Large intestine (tissue), 3 donors: ENCODE data around the gene APOH. TPM values are rescaled to one million over a fixed set of nuclear protein-coding genes. Genes with fewer than 3 reads are reported as not detected.
A peak's percentile ranks its signal among the peaks of the same experiment; 100 is the strongest.

Experiments
- DNase-seq, 2 donors: peaks; one replicate each; pipeline versions ENCODE4 v3.0.0 to v3.0.0-alpha.2; 2013
- H3K27ac ChIP-seq: one replicate; pipeline ENCODE4 v1.5.1; 2013; ENCODE audit warnings: low read length
- H3K27me3 ChIP-seq: 2 replicates; pipeline ENCODE4 v1.6.1; 2013; ENCODE audit warnings: low read length; ENCODE audit not compliant: control insufficient read depth, insufficient read depth
- H3K36me3 ChIP-seq: 2 replicates; pipeline ENCODE4 v1.6.1; 2013; ENCODE audit warnings: low read length; ENCODE audit not compliant: control insufficient read depth, insufficient read depth
- H3K4me1 ChIP-seq: one replicate; pipeline ENCODE4 v1.6.1; 2013; ENCODE audit warnings: low read length; ENCODE audit not compliant: control insufficient read depth, insufficient read depth
- H3K4me3 ChIP-seq: one replicate; pipeline ENCODE4 v1.5.1; 2013; ENCODE audit warnings: low read length
- H3K9me3 ChIP-seq: one replicate; pipeline ENCODE4 v1.6.1; 2013; ENCODE audit warnings: mild to moderate bottlenecking, low read depth, low read length, moderate library complexity; ENCODE audit not compliant: control insufficient read depth
- WGBS: methylation state at CpG from one replicate; pipeline ENCODE4 v1.1.5; 2013; ENCODE audit warnings: low lambda C conversion rate; ENCODE audit not compliant: insufficient coverage; 5-methylcytosine and 5-hydroxymethylcytosine counted together
- polyA plus RNA-seq: library from polyadenylated mRNA; unstranded; fragments of 120-200 nt; gene quantifications from one replicate; pipeline ENCODE4 v1.2.1, GENCODE V29; 2013

Gene APOH
- polyA plus RNA-seq, 1 donor, result 4.4 TPM

DNA sequence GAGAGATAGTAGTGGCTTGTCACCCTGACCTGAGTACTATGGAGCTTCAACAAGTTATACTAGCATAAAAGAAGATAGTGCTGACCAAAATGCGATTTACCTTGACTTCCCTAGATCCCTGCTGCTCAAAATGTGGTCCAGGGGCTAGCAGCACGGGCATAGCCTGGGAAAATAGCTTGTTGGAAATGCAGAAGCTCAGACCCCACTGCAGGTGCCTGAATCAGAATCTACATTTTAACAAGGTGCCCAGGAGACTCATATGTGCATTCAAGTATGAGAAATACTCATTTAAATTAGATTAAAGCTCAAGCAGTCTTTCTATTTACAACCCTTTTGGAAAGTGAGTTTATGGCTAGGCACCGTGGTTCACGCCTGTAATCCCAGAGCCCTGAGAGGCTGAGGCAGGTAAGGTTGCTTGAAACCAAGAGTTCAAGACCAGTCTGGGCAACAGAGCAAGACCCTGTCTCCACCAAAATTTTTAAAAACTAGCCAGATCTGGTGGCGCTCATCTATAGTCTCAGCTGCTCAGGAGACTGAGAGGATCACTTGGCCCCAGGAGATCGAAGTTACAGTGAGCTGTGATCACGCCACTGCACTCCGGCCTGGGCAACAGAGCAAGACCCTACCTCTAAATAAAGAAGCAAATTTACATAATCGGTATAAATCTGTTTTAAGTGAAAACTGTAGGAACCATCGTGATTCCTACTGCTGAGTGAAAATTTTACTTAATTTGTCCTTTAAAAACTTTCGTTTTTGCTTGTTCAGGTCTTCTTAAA is 7.3 kb downstream of the APOH start:
- no peaks in the 10 kb centered on the region for H3K27me3 ChIP-seq
- no peak for DNase-seq
- no peak overlapping the region for H3K27ac ChIP-seq
- WGBS, result 84% methylated on average over 6 of the region's 11 CpGs
- H3K4me1 ChIP-seq, result no peaks in the 10 kb centered on the region
- no peak overlapping the region for H3K4me3 ChIP-seq
- no peaks in the 10 kb centered on the region for H3K9me3 ChIP-seq
- no peaks in the 10 kb centered on the region for H3K36me3 ChIP-seq

DNA sequence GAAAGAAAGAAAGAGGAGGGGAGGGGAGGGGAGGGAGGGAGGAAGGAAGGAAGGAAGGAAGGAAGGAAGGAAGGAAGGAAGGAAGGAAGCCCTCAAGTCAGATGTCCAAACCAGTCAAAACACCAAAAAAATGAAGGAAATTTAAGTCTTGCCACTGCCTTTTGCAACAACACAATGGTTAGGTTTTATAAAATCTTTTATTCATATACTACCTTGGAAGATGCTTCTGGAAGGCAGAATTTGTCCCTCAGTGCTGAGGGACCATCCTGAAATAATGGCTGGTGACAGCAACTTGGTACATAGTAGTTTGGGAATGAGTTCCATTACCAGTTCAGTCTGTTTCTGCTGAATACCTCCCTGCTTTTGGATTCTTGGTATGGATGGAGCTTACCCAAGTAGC is 7.9 kb downstream of the APOH start:
- Histone ChIP-seq H3K9me3 (no peaks in the 10 kb centered on the region), H3K4me3 (no peak overlapping the region)

DNA sequence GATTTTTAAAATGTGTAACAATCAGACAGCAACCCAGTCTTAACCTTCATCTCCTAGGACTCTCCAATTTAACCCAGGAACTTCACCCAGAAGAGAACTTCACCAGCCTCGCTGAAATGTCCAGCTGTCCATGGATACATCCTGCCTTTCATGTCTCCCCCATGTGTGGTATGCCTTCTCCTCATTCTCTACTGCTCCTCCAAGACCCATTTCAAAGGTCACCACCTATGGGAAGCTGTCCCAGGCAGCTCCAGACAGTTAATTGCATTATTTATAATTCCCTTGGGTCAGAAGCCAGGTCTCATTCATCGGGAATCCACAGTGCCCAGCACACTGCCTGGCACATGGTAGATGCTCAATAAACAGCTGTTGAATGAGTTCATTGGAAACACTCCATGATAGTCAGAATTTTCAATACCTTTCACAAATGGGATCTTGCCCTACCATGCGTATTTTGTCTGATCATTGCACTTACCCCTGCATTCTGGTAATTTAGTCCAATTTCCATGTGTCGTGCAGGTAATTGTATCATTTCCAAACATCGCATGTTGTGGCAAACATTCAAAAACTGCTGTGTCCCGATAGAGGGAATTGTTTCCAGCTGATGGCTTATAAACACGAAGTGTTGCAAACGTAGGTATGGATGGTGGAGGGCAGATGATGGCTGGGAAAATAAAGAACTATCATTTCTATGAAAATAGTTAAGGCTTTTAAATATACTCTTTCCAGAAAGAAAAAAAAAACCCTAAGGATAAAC is 9.0 kb downstream of the APOH start:
- Histone ChIP-seq H3K4me1 (no peaks in the 10 kb centered on the region), H3K27ac (no peak overlapping the region), H3K4me3 (no peak overlapping the region), H3K9me3 (no peaks in the 10 kb centered on the region), H3K27me3 (no peaks in the 10 kb centered on the region), H3K36me3 (no peaks in the 10 kb centered on the region)
- DNase-seq, result no peak
- 97% methylated on average over 4 of the region's 8 CpGs for WGBS

More for the DNA sequence above, 7.9 kb downstream of the APOH start:
- H3K27me3 ChIP-seq, result no peaks in the 10 kb centered on the region
- no peaks in the 10 kb centered on the region for H3K4me1 ChIP-seq
- H3K27ac ChIP-seq, result no peak overlapping the region
- no peaks in the 10 kb centered on the region for H3K36me3 ChIP-seq
- DNase-seq, result no peak

DNA sequence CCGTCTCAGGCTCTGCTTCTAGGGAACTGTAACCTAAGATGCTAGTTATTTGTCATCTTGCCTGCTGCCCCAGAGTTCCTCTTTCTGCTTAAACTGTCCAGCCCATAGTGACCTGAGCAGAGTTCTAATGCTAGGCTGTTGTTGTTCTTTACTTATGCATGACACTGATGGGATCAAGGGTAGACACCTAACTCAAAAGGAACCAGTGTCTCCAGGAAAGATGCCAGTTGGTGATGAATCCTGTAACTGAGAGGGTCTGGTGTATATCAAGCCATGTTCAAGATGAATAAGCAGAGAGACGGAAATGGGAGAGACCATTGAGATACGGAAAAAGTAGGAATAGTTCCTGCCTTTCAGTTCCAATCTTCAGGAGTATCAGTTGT is 13.7 kb downstream of the APOH start:
- Histone ChIP-seq H3K4me3 (no peak overlapping the region), H3K27ac (no peak overlapping the region), H3K4me1 (no peaks in the 10 kb centered on the region), H3K27me3 (no peaks in the 10 kb centered on the region), H3K9me3 (no peaks in the 10 kb centered on the region), H3K36me3 (no peaks in the 10 kb centered on the region)
- no CpG with 5 or more reads among the region's 3 CpGs for WGBS
- no peak for DNase-seq

DNA sequence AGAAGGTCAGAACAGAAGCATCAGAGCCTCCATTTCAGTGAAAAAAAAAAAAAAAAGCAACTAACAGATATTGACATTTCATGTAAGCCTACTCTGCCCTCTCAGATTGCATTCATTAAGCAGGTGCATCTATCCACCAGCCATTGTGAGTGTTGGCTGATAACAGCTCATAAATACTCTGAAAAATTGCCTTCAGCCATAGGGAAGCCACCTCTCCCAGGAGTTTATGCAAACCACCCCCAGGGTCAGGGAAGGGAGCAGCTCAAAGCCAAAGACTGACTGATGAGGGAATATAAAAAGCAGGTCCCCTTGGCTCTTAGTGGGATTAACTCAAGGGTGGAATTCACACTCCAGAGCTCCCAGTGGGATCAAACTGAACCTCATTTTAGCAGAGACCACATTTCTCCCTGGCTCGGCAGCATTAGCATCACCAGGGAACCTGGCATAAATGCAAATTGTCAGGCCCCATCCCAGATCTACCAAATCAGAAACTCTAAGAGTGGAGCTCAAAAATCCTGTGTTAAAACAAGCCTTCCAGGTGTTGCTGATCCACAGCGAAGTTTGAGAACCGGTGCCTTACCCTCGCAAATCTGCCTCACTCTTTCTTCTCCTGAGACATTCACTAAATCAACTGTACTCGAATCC is 14.2 kb downstream of the APOH start:
- H3K27ac ChIP-seq, result no peak overlapping the region
- no peaks in the 10 kb centered on the region for H3K9me3 ChIP-seq
- no peaks in the 10 kb centered on the region for H3K36me3 ChIP-seq
- DNase-seq, result peak in 1 of 2 donors; percentile 32
- H3K27me3 ChIP-seq, result no peaks in the 10 kb centered on the region
- WGBS, result no CpG with 5 or more reads among the region's 5 CpGs
- H3K4me1 ChIP-seq, result no peaks in the 10 kb centered on the region
- H3K4me3 ChIP-seq, result no peak overlapping the region

DNA sequence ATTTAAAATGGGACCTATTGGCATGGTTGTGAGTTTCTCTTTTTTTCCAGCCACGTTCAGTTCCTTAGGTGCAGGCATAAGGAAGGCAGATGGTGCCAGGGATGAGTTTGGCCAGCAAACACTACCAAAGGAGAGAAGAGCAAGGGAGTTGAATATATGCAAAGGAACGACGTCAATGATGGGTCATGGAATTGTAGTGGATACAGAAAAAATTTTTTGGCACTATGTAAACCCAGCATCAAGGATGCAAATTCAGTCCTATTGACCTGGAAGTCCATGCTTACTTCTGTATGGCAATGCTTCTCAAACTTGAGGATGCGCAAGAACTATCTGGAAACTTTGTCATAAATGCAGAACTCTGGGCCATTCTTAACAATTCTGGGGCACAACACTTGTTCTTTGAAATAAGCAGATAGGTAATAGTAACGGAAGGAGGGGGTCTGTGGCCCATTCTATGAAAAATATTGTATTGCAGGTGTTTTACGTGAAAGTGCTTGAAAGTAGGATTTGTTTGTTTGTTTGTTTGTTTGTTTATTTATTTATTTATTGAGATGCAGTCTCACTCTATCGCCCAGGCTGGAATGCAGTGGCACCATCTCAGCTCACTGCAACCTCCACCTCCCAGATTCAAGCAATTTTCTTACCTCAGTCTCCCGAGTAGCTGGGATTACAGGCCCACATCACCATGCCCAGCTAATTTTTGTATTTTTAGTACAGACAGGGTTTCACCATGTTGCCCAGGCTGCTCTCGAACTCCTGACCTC is 18.0 kb downstream of the APOH start:
- DNase-seq, result no peak
- no peaks in the 10 kb centered on the region for H3K27me3 ChIP-seq
- H3K36me3 ChIP-seq, result no peaks in the 10 kb centered on the region
- WGBS, result no CpG with 5 or more reads among the region's 9 CpGs
- no peaks in the 10 kb centered on the region for H3K9me3 ChIP-seq
- no peaks in the 10 kb centered on the region for H3K4me1 ChIP-seq
- H3K27ac ChIP-seq, result no peak overlapping the region
- no peak overlapping the region for H3K4me3 ChIP-seq

DNA sequence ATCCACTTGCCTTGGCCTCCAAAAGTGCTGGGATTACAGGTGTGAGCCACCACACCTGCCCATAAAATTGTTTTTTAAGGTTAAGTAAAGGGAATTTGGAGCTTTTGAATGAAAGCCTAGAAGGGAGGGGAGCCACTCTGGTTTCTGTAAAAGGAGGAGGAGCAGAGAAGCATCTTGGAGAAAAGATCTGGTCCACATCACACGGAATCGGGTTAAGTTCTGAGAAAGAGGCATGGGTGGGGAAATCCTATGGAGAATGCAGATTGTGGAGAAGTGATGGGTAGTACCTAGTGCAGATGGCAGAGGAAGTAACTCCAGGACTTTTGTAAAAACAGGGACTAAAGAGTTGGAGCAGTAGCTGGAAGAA is 19.0 kb downstream of the APOH start:
- H3K9me3 ChIP-seq, result no peaks in the 10 kb centered on the region
- H3K27ac ChIP-seq, result no peak overlapping the region
- no peaks in the 10 kb centered on the region for H3K4me1 ChIP-seq
- no peaks in the 10 kb centered on the region for H3K36me3 ChIP-seq
- no peak for DNase-seq
- no peak overlapping the region for H3K4me3 ChIP-seq
- no CpG with 5 or more reads among the region's 2 CpGs for WGBS
- no peaks in the 10 kb centered on the region for H3K27me3 ChIP-seq

DNA sequence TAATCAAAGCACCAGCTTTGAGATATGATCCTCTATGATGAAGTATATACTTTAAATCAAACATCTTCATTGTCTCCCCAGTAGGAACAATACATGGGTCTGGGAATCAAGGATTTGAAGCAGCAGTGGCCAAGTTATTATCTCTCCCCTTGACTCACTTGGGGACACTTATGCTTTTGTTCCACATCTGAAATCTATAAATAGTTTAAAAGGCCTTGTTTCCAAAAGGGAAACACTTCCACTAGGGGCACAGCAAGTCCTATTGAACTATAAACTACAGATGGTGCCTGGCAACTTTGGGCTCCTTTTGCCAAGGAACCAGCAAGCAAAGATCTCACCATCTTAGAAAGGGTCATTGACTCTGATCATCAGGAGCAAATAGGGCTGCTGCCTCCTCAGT is 21.3 kb downstream of the APOH start:
- no peak overlapping the region for H3K4me3 ChIP-seq
- no peak for DNase-seq
- no peaks in the 10 kb centered on the region for H3K4me1 ChIP-seq
- no peaks in the 10 kb centered on the region for H3K9me3 ChIP-seq
- no peaks in the 10 kb centered on the region for H3K27me3 ChIP-seq
- no peaks in the 10 kb centered on the region for H3K36me3 ChIP-seq
- no peak overlapping the region for H3K27ac ChIP-seq

DNA sequence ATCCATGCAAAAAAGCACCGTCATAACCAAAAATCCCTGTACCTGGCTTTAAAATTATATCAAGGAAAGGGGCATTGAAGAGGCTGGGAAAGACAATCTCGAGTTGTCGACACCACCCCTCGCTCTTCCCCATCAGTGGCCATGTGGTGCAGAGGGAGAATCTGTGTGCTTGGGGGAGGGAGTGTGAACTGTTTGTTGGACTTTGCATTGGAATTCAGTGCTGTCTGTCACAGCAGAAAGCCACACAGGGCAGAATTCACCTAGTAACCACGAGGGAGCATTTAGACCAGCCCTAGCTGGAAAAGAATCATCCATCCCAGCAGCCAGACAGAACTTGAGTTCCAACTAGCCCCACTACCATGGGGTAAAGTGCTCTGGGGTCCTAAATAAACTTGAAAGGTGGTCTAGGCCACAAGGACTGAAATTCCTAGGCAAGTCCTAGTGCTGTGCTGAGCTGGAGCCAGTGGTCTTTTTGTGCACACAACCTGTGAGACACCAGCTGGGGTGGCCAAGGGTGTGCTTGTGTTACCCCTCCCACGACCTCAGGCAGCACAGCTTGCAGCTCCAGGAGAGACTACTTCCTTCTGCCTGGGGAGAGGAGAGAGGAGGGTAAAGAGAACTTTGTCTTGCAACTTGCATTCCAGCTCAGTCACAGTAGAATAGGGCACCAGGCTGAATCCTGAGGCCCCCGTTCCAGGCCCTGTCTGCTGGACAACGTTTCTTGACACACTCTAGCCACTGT is 25.8 kb downstream of the APOH start:
- WGBS, result no CpG with 5 or more reads among the region's 8 CpGs
- no peaks in the 10 kb centered on the region for H3K27me3 ChIP-seq
- no peaks in the 10 kb centered on the region for H3K36me3 ChIP-seq
- H3K9me3 ChIP-seq, result no peaks in the 10 kb centered on the region
- no peaks in the 10 kb centered on the region for H3K4me1 ChIP-seq
- no peak for DNase-seq
- no peak overlapping the region for H3K27ac ChIP-seq
- no peak overlapping the region for H3K4me3 ChIP-seq

DNA sequence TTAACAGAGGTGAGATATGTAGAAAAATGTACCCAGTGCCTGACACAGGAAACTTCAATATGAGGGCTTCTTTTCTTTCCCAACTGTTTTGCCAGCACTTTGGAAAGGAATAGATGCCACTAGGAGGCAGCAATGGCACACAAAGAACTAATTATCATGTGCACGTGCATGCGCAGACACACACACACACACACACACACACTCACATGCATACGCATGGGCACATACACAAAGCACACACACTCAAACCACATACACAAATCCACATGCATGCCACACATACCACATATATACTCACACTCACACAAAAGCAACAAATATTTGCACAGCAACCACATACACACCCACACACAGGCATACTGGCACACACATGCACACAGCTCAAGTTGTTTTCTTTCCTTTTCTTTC is 28.5 kb downstream of the APOH start:
- no peaks in the 10 kb centered on the region for H3K27me3 ChIP-seq
- no peaks in the 10 kb centered on the region for H3K4me1 ChIP-seq
- H3K9me3 ChIP-seq, result no peaks in the 10 kb centered on the region
- no peak overlapping the region for H3K27ac ChIP-seq
- H3K4me3 ChIP-seq, result no peak overlapping the region
- H3K36me3 ChIP-seq, result no peaks in the 10 kb centered on the region
- no CpG with 5 or more reads among the region's 3 CpGs for WGBS
- peak; percentile 63 to 78 for DNase-seq
